Measurements from ENCODE around the gene ZNF467.

GRCh38 chr7:149762610-149763009 lies 10.8 kb downstream of the ZNF467 start:
- TF ChIP-seq CTCF (conservative IDR thresholded peaks at IDR 0.05; ENCODE audit: low read depth, low read length) (no peak), EZH2 (IDR thresholded peaks at IDR 0.05; ENCODE audit: borderline replicate concordance, low read depth, low read length, poor library complexity, severe bottlenecking) (no peak)
